GM23338 (cell line): ENCODE data around the gene SCN1B.

Experiments used
- CREB1 ChIP-seq: fragments of 250-450 bp; sonication (Bioruptor Pico); IDR thresholded peaks from 2 replicates; pipeline ENCODE4 v1.5.0; 2020; ENCODE audit warnings: low read depth, mild to moderate bottlenecking, moderate library complexity
- ETS1 ChIP-seq: IDR thresholded peaks from 2 replicates; pipeline ENCODE4 v1.6.1; 2016; ENCODE audit warnings: antibody characterized with exemption
- EZH2 ChIP-seq: fragments of 200-600 bp; sonication (generic); IDR thresholded peaks from one replicate; pipeline ENCODE4 v1.8.0; 2017; ENCODE audit warnings: antibody characterized with exemption, mild to moderate bottlenecking, low read depth; ENCODE audit not compliant: unreplicated experiment
- EZH2phosphoT487 ChIP-seq: fragments of 200-600 bp; sonication (generic); IDR thresholded peaks from one replicate; pipeline ENCODE4 v1.8.1; 2018; ENCODE audit warnings: antibody characterized with exemption; ENCODE audit not compliant: unreplicated experiment
- JUNB ChIP-seq: IDR thresholded peaks from one replicate; pipeline ENCODE4 v1.6.1; 2016; ENCODE audit warnings: antibody characterized with exemption; ENCODE audit not compliant: unreplicated experiment
- NANOG ChIP-seq: IDR thresholded peaks from 2 replicates; pipeline ENCODE4 v1.6.1; 2016; ENCODE audit warnings: antibody characterized with exemption, borderline replicate concordance
- POLR2AphosphoS5 ChIP-seq: IDR thresholded peaks from 2 replicates; pipeline ENCODE4 v1.6.1; 2016; ENCODE audit warnings: antibody characterized with exemption, low read depth
- REST ChIP-seq: IDR thresholded peaks from one replicate; pipeline ENCODE4 v1.6.1; 2018; ENCODE audit warnings: antibody characterized with exemption; ENCODE audit not compliant: unreplicated experiment
- TF ChIP-seq, protein P1 (sequence below), 2 experiments: fragments of 200-600 bp in 1 of 2; sonication (generic) in 1 of 2; conservative IDR thresholded peaks; 2 replicates each; pipeline versions ENCODE4 v1.5.1 to v1.6.1; 2016 to 2017; ENCODE audit warnings: antibody characterized with exemption in 2 of 2, low read depth in 2 of 2, mild to moderate bottlenecking in 2 of 2, moderate library complexity in 1 of 2

DNA sequence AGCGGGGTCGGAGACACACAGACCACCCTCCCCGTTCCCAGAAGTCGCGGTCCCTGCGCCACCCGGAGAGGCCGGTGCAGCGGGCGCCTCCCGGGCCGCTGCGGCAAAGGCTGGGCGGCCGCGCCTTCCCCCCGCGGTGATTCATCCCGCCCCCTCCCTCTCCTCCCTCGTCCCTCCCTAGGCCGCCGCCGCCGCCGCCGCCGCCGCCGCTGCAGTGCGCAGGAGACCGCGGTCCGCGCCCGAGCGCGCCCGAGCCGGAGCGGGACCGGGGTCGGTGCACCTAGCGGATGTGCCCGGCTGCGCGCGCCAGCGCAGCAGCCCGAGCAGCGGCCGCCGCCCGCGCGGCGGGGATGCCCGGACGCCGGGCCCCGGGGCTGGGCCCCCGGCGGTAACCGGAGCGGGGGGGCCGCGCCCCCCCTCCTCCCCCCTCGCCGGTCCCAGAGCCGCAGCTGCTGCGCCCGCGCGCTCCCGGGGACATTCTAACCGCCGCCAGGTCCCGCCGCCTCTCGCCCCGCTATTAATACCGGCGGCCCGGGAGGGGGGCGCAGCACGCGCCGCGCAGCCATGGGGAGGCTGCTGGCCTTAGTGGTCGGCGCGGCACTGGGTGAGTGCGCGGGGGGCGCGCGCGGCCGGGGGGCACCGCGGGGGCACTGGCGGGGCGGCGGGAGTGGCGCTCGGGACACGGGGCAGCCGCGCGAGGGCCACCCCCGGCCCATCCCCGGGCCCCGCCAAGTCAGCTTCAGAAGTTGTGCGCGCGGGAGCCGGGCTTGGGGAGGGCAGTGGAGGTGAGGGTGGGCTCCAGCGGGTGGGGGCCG, at the start of gene SCN1B:
- TF ChIP-seq, protein P1, sequence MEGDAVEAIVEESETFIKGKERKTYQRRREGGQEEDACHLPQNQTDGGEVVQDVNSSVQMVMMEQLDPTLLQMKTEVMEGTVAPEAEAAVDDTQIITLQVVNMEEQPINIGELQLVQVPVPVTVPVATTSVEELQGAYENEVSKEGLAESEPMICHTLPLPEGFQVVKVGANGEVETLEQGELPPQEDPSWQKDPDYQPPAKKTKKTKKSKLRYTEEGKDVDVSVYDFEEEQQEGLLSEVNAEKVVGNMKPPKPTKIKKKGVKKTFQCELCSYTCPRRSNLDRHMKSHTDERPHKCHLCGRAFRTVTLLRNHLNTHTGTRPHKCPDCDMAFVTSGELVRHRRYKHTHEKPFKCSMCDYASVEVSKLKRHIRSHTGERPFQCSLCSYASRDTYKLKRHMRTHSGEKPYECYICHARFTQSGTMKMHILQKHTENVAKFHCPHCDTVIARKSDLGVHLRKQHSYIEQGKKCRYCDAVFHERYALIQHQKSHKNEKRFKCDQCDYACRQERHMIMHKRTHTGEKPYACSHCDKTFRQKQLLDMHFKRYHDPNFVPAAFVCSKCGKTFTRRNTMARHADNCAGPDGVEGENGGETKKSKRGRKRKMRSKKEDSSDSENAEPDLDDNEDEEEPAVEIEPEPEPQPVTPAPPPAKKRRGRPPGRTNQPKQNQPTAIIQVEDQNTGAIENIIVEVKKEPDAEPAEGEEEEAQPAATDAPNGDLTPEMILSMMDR (conservative IDR thresholded peaks at IDR 0.05; ENCODE audit: low read depth in 2 of 2) = no peak
- no peak for TF ChIP-seq EZH2phosphoT487
- no peak for TF ChIP-seq JUNB
- TF ChIP-seq EZH2 = no peak
- TF ChIP-seq REST = no peak
- no peak for TF ChIP-seq POLR2AphosphoS5
- no peak for TF ChIP-seq ETS1
- no peak for TF ChIP-seq NANOG
- no peak for TF ChIP-seq CREB1
